GM10266 (cell line): ENCODE measurements around the gene TSPAN11.

ENCODE experiments used
- DNase-seq: peaks from one replicate; pipeline ENCODE4 v3.0.0; 2012; ENCODE audit errors: extremely low spot score
- TF ChIP-seq, protein P1 (sequence below): IDR thresholded peaks from 2 replicates; pipeline ENCODE4 v1.5.1; 2012; ENCODE audit warnings: mild to moderate bottlenecking, low read depth; ENCODE audit not compliant: control insufficient read depth, insufficient read depth; ENCODE audit errors: missing control alignments

The TSPAN11 gene

DNA sequence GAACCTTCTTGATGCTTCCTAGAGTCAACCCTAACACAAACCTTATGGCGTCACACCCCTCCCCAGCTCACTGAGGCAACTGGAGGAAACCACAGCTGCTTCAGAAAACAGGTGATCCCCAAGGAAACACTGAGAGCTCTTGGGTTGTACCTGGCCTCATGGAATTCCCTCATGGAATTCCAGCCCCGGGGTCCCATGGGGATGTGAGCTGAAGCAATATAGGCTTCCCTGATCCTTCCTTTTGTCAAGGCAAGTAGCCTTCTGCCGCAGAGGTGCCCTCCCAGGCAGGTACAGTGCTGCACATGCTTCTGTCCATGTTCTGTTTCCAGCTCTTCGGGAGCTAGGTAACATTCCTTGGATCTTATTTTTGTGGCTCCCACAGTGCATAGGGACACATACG is 47.3 kb downstream of the TSPAN11 start:
- TF ChIP-seq, protein P1, sequence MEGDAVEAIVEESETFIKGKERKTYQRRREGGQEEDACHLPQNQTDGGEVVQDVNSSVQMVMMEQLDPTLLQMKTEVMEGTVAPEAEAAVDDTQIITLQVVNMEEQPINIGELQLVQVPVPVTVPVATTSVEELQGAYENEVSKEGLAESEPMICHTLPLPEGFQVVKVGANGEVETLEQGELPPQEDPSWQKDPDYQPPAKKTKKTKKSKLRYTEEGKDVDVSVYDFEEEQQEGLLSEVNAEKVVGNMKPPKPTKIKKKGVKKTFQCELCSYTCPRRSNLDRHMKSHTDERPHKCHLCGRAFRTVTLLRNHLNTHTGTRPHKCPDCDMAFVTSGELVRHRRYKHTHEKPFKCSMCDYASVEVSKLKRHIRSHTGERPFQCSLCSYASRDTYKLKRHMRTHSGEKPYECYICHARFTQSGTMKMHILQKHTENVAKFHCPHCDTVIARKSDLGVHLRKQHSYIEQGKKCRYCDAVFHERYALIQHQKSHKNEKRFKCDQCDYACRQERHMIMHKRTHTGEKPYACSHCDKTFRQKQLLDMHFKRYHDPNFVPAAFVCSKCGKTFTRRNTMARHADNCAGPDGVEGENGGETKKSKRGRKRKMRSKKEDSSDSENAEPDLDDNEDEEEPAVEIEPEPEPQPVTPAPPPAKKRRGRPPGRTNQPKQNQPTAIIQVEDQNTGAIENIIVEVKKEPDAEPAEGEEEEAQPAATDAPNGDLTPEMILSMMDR = no peak
- DNase-seq = no peak

DNA sequence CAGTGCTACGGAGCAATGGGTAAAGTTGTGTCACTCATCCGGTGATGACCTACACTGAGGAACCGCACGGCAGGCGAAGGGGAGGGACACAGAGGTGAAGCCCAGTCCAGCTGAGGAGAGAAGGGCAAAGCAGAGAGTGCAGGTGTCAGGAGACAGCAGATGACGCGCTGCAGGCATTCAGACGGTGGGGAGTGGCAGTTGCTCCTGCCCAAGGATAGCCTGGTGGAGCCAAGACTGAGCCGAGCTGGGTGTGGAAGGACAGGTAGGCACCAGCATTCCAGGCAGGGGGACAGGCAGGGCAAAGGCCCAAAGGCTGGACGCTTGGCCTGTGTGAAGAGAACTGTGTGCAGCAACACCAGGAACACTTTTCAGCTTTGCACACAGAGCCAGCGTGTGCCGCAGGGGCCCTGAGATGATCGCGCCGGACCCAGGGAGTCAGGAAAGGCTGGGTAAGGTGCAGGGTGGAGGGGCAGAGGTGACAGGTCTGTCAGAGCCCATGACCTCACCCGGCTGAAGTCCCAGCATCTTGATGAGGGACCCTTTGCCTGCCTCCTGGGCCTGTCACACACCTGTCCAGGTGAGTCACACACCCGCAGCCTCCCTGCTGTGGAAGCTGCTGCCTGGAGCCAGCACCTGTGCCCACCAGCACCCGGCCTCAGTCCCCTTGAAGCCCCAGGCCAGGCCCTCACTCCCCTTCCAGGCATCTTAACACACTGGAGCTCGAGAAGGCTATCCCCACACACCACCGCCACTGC is 48.4 kb downstream of the TSPAN11 start:
- TF ChIP-seq, protein P1 = no peak
- no peak for DNase-seq

DNA sequence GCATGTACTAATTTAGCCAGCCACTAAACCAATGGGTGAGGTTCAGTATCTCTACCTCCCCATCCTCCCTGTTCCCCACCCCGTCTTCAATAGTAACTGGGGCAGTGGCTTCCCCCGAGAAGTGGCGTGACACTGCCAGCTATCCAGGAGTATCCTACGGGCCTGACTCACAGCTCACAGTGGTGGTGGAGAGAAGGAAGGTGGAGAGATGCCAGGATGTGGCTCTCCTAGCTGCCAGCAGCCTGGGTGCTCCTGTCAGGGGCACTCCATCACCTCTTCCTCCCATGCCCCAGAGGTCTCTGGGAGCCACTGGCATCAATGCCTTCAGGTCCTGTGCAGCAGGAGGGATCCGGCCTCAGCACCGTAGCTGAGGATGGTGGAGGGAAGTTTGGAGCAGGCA is 49.0 kb downstream of the TSPAN11 start:
- TF ChIP-seq, protein P1 = no peak
- DNase-seq = no peak

DNA sequence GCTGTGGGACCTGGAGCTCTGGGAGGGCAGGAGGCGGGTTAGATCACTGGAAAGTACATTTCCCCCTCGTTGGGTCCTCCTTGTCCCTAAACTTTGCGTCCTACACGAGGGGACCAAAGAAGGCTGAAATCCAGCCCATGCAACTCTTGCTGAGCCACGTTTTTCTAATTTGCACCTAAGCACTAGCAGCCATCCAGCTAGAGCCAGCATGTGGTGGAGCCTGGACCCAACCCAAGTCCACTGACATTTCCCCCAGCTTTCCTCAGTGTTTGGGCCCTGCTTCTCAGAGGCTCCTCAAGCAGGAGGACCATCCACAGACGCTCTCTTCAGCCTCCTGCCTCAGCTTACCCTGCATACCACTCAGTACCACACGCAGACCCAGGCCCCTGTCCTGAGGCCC is 49.7 kb downstream of the TSPAN11 start:
- DNase-seq = no peak
- TF ChIP-seq, protein P1 = no peak

DNA sequence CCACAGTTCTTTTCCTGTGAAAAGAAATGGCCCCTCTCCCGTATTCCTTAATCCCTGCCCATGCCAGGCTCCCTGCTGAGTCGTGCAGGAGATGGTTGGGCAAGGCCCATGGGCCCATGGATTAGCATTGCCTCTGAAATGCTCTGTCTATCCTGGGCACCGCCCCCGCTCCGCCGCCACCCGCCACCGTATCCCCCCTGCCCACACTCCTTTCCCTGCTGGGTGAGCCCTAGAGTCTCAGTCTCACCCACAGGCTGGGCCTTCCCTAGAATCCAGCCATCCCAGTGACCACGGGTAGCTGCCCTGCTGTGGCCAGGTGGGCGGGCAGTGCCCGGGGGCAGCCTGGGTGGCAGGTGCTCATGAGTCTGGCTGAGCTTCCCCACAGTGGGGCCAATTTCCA is 50.6 kb downstream of the TSPAN11 start:
- no peak for DNase-seq
- TF ChIP-seq, protein P1 = no peak

DNA sequence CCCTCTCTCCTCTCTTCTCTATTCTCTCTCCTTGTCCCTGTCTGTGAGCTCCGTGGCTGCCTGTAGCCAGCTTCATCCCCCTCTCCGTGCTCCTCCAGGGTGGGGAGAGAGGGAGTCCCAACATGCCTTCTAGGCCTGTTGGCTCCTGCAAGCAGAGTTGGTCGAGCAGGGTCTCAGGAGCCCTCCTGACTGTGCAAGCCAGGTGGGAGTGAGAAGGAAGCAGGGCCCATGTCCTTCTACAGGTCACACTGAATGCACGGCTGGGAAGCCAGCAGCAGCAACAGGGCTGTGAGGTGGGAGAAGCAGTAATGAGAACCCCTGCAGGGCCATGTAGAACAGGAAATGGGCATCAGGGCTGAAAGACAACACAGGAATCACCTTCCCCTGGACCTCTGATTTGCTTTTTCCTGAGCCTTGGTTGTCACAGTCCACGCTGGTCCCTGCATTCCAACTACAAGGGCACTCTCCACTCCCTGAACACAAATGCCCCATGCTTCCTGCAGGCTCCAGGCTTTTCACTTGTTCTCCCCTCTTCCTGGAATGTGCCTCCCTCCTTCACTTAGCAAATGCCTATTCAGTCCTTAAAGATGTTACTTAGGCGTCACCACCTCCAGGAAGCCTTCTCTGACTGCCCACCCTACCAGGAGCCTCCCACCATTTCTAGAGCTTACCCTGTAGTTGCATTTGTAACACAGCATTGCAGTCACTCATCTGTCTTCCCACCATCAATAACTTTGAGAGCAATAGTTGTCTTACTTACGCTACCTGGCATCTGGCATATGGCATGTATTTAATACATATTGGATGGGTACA is 51.2 kb downstream of the TSPAN11 start:
- no peak for DNase-seq
- TF ChIP-seq, protein P1 = no peak

DNA sequence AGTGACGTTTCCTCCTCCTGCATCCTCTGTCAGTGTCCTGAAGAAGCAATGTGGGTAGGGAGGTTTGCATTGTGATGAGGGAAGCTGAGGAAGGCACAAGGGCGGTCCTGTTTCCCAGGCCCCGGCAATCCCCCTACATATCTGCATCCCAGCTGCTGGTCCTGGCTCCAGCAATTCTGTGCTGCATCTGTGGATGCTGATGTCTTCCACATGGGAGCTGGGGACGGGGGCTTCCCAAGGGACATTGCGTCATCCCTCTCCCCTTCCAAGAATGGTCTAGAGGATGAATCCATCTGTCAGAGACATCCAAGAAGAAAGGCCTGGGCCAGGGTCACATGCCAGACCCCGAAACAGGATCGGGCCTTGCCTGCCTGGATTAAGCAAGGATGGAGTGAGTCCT is 52.1 kb downstream of the TSPAN11 start:
- no peak for DNase-seq
- TF ChIP-seq, protein P1 = no peak
